GM18873 (cell line): Measurements from ENCODE around the gene ARHGDIG.
"Not testable (repeated sequence)": the region's sequence is repeated elsewhere in the genome, so short reads cannot be mapped to it uniquely, and the experiment has no call there.

Source experiments
- ATAC-seq: cut with Tn5 transposase; IDR thresholded peaks from one replicate; pipeline ENCODE4 v1.9.1; 2021; ENCODE audit warnings: mild to moderate bottlenecking, moderate library complexity, moderate number of reproducible peaks; ENCODE audit not compliant: unreplicated experiment, low FRiP score

The ARHGDIG gene

DNA sequence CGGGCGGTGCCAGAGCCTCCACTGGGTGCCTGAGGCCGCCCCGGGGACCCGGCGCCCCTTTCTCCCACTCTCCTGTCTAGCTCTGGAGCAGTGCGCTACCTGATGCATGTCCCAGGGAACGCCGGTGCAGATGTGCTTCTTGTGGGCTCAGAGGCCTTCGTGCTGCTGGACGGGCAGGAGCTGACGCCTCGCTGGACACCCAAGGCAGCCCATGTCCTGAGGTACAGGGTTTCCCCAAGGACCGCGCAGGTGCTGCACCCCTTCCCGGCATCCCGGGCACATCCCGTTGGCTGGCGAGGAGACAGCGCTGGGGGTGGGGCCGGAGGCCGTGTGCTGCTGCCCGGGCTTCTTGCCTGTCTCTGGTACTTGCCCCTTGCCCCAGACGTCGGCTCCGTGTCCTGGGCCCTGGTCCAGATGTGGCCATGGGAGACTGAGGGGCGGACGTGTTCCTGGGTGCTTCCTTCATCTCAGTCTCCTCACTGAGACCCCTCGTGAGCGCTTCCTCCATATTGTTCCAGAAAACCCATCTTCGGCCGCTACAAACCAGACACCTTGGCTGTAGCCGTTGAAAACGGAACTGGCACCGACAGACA lies 17.1 kb upstream of the ARHGDIG start:
- ATAC-seq = no peak

DNA sequence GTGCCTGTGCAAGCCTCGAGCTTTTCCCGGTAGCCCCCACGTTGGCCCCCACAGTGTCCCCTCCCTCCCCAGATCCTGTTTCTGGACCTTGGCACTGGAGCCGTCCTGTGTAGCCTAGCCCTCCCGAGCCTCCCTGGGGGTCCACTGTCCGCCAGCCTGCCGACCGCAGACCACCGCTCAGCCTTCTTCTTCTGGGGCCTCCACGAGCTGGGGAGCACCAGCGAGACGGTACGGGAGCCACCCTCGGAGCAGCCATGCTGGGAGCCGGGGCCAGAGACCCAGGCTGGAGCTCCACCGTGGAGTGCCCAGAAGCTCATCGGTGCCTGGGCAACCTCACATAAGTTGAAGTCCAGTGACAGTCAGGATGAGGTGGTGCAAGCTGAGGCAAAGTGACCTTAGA lies 16.4 kb upstream of the ARHGDIG start:
- no peak for ATAC-seq

DNA sequence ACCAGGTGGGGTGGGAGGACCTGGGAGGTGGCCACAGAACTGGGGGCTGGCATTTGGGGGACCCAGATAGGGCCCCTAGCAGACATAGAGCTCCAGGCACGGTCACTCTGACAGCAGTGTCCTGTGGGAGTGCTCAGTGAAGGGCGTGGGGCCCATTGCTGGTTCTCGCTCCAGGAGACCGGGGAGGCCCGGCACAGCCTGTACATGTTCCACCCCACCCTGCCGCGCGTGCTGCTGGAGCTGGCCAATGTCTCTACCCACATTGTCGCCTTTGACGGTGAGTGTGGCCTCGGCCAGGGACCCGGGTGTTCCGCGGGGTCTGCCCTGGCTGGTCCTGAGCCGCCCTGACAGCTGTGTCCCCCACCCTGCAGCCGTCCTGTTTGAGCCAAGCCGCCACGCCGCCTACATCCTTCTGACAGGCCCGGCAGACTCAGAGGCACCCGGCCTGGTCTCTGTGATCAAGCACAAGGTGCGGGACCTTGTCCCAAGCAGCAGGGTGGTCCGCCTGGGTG lies 15.9 kb upstream of the ARHGDIG start:
- ATAC-seq = no peak

DNA sequence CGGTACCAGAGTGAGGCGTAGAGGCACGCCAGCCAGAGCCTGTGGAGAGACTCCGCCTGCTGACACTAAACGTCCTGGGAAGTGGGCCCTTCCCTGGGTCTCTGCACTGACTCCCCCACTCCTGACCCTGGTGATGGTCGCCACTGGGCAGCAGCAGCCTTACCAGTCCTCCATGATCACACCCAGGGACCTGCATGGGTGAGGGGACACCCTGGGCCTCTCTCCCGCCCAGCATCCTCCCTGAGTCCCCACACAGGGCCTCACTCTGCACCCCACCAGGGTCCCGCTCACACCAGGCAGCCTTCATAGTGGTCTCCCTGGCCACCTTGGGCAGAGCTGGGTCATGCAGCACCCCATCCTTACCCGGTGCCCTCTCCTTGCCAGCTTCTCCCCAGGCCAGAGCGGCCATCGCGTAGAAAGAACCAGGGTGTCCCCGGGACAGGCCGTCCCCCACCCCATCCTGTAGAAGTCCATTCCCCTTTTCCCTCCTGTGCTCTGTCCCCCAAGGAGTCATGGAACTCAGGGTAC lies 15.3 kb upstream of the ARHGDIG start:
- no peak for ATAC-seq

DNA sequence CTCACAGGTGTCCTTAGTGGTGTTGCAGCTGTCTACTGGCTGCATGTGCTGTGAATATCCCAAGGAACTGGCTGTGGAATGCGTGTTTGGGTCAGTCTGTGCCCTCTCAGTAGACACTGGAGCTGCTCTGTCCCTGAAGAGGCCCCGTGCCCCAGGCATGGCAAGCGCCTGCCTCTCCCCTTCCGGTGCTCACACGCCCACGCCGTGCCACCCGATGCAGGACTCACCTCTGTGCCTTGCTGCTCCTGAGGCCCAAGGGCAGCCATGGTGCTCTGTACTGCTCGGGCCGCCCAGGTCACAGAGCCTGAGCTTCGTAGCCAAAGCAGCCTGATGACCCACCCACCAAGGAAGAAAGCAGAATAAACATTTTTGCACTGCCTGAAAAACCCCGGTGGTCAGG lies 14.7 kb upstream of the ARHGDIG start:
- no peak for ATAC-seq

DNA sequence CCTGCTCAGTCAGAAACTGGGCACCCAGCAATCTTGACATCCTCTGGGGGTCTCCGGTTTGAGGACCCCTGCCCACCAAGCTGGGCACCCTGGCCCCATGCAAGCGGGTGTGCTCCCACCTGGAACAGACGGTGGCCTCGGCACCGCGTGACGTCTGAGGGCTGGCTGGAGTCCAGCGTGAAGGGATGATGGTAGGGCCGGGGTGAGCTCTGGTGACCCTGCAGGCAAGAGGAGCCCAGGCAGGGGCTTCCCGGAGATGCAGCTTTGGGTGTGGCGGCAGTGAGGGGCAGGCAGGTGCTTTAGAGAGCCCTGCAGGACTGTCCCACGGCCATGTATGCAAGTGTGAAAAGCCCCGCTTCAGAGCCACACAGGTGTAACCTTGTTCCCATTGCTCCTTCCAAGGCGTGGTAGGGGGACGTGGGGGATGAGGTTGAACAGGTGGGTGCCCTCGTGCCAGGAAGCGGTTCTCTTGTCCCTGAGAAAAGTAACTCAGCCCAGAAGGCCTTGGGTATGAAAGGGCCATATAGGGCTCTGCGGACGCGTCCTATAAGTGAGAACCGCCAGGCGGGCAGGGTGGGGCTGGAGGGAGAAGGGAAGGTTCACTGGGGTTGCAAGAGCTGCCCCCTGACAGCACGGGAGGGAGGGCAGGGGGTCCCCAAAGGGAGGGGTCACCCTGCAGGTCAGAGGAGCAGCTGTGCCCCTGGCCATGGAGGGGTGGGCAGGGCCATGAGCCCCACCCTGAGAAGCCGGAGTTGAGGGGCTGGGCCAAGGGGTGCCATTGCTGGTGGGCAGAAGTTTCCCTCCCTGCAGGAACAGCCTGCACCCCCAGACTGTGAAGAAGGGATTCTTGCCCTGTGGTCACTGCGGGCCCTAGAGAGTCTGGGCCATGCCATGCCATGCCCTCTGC lies 13.9 kb upstream of the ARHGDIG start:
- ATAC-seq = no peak

DNA sequence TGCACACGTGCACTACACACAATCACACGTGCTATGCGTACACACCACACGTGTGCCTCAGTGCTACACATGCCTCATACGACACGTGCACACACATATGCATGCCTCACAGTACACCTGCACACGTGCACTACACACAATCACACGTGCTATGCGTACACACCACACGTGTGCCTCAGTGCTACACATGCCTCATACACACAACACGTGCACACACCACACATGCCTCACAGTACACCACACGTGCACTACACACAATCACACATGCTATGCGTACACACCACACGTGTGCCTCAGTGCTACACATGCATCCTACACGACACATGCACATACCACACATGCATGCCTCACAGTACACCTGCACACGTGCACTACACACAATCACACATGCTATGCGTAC lies 12.8 kb upstream of the ARHGDIG start:
- not testable (repeated sequence) for ATAC-seq

DNA sequence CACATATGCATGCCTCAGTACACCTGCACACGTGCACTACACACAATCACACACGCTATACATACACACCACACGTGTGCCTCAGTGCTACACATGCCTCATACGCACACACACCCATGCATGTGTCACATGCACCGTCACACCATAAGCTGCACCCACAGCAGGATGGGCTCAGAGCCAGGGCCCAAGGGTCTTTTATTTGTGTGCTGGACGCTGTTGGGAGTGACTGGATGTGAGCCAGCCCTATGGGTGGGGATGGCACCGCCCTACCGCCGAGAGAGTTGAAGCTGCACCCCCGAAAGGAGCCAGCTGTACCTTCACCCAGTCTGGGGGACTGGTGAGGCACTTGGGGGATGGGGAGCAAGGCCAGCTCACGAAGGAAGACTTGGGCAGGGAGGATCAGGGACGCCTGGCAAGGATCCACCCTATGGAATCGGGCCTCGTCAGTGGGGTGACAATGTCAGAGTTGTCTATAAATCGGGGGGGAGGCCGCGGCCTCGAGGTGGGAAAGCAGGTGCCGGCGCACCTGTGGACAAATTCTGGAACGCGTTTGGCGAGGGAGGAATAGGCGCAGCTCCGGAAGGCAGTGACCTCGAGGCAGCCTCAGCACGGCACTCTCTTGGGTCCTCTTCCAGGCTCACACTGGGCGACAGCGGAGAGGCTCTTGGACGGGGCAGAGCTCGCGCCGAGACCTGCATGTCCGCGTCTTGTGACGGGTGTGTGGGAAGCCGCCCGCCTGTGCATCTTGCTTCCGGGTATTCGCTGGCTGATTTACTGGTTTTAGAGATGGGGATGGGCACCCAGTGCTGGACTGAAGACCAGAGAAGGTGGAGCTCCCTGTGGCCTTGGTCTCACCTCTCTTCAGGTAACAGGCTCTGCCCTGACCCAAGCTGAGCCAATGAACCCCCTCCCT lies 12.0 kb upstream of the ARHGDIG start:
- ATAC-seq = no peak

DNA sequence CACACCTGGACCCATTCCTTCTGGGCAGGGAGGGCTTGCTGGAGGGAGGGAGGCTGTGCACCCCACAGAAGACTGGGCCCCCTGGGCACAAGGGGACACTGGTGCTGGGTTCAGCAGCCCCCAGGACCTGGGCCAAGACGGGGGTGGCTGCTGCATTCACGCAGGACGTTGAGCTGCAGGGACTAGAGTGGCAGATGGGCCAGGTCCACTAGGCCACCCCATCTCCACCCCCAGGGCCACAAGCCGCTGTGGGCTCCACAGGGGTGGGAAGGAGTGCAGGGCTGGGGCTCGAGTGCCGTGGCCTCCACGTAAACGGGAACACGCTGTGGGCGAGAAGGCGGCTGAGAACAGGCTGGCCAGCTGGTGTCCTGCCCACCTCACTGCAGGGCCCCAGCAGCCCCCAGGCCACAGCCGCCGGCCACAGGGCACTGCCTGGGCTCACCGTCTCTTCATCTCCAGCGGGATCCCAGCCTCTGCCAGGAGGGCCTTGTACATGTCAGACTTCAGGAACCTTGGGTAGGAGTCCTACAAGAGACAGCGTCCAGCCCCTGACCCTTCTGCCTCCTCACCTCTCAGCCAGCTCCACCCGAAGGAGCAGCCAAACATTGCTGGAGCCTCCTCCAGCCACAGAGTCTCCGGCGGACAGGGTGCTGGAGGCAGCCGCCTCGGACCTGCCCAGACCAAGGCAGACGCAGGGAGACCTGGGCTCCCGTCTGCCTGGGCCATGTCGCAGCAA lies 11.2 kb upstream of the ARHGDIG start:
- ATAC-seq = no peak

DNA sequence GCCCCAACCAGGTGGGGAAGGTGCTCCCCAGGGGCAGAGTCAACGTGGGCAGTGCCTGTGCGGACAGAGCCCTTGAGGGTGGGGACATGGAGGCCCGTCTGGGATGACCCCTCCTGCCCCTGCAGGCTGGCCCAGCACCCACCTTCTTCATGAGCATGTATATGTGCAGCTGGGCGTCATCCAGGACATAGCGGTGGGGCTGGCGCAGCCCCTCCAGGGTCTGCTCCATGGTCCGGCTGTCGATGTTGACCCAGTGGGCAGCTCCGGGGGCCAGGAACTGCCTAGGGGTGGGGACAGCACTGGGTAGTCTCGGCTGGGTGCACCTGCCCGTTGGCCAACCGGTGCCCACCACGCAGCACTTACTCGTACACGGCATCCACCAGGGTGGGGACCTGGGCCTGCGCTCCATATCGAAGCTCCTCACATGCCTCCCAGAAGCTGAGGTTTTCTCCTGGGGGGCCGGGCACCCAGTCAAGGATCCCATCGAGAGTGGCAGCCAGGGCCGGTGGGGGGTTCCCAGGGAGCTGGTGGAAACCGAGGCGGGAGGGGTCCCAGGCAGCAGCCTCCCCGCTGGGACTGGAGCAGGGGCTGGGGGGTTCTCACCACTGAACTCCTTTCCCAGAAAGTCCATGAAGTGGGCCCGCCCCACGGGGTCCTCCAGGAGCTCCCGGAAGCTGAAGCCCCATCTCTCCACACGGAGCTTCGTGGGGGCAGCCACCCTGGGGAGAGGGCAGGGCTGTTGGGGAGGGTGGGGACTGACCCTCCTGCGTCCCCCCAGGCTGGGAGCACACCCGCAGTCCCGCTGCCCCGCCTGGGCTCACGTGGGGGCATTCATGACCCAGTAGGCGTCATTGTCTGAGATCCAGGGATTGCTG lies 9.8 kb upstream of the ARHGDIG start:
- no peak for ATAC-seq

DNA sequence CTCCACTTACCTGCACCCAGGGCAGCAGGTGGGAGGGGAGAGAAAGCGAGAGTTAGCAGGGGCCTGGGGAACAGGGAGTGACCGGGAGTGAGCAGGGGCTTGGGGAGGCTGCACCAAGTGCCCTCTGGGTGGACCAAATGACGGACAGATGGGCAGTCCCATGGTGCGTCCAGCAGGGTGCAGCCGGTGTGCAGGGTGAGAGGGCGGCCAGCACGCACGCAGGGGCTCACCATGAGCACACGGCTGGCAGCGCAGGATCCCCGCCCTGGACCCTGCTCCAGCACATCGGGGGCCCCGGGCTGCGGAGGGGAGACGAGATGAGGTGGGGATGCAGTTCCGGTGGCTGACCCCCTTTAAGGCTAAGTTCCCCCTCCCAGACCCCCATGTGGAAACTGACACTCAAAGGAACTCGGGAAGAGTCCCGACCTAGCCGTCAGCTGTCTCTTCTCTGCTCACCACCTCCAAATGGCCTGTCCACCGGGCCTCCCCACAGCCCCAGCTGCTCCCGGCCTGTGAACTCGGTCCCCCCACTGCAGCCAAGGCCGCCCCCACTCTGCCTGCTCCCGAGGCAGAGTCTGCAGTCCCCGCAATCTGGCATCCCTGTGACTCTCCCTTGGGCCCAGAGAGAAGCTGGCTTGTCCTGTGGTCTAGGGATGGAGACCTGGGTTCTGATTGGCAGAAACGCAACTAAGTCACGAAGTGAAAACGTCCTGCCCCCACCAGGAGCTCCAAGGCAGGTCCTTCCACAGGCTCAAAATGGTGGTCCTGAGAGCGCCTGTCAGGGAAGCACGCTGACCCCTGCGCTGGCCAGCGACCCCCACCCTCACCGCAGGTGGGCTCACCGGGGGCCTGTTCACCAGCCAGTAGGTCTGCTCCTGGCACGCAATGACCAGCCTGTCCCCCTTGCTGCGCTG lies 7.5 kb upstream of the ARHGDIG start:
- no peak for ATAC-seq

DNA sequence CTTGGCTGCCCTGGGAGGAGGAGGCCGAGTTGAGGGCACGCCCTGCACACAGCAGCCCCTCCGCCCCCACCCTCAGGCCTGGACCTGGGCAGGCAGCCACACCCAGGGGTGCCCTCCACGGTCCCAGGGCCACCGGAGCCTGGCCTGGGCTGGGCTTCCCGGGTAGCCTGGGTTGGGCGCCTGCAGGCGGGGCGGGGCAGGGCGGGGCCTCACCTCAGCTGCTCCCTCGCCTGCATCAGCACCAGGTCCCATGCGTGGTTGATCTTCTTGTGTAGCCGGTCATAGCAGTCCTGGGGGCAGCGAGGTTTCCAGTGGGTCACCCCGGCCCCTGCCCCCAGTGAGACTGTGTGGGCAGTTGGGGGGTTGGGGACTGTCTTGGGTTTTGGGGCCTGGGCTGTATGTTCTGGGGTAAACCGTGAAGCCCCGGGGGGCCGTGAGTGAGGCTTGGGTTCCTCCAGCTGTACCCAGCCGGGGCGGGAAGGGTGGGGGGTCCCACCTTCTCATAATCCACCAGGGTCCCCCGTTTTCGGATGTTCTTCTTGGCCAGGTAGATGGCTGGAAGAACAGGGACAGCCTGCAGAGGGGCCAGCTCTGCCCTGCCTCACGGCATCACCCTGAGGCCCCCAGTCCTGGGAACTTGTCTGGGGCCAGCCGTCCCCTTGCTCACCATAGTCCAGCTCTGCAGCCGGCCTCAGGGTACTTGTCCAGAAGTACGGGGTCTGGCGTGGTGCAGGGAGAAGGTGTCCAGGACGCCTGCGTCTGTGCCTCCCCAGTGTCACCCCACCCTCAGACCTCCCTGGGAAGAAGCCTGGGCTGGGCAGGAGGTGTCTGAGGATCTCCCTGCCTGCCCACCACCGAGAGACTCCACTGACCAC lies 6.6 kb upstream of the ARHGDIG start:
- ATAC-seq = no peak

DNA sequence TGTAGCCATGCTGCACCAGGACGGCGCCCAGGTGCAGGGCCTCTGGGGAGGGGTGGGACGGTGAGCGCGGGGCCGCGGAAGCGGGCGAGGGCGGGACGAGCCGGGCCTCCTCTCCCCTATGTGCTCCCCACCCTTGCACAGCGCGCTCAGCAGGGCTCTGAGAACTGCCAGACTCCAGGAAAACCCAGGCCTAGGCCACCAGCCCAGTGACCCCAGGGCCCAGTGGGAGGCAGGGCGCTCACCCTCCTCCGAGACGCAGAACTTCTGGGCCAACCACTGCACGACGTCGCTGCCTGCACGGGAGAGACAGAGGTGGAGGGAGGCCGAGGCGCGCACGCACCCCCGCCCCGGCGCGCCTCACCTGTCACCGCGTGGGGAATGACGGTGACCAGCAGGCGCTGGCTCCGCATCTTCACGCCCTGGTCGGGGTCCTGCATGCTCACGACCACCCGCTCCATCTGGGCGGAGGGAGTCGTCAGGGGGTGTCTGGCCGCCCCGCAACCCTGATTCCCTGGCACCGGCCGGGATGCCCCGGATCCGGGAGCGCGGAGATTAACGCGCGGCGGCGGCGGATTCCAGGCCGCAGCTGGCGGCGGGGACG lies 5.2 kb upstream of the ARHGDIG start:
- ATAC-seq = no peak

DNA sequence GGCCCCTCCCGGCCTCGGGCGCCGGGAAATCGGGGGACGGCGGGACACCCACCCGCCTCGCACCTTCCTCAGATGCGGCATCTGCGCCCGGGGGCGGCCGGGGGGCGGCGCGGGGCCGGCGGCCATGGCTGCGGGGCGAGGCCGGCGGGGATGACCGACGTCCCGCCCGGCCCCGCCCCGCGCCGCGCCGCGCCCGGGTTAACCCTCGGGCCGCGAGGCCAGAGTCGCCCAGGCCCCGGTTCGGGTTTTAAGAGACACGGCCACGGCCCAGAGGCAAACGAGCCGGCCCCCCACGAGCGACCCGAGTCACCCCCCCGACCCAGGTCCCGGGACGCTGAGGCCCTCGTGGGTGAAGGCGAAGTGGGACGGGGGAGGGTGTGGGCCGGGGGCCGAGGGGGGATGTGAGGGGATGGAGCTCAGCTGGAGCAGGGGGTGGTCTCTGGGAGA lies 4.6 kb upstream of the ARHGDIG start, which contains the start of gene RGS11:
Gene RGS11 (minus strand): TSS at position 159 of the 447 bp plus-strand sequence. CDS start 33 bp downstream, at position 126.
- ATAC-seq = no peak

DNA sequence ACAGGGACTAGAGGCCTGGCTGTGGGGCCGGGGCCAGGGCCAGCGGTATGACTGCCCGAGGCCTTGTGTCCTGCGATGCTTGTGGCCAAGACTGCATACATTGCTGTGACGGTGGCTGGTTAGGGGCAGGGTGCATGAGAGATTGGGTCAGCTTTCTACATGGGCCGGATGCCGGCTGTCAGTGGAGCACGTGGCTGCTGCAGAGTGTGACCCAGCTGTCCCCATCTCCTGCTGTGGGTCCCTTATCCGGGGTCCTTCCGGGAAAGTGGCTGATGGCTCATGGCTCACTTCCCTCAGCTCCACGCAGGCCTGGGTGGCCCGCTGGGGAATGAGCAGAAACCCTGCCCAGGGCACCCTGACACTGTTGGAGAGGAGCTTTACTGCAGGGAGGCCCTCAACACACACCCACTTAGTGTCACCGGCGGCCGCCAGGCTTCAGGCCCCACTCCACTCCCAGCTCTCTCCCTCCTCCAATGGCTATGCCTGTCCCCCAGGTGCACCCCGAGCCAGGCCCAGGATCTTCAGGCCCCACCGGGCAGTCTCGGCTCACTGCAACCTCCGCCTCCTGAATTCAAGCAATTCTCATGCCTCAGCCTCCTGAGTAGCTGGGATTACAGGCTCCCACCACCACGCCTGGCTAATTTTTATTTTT lies 3.8 kb upstream of the ARHGDIG start:
- no peak for ATAC-seq

DNA sequence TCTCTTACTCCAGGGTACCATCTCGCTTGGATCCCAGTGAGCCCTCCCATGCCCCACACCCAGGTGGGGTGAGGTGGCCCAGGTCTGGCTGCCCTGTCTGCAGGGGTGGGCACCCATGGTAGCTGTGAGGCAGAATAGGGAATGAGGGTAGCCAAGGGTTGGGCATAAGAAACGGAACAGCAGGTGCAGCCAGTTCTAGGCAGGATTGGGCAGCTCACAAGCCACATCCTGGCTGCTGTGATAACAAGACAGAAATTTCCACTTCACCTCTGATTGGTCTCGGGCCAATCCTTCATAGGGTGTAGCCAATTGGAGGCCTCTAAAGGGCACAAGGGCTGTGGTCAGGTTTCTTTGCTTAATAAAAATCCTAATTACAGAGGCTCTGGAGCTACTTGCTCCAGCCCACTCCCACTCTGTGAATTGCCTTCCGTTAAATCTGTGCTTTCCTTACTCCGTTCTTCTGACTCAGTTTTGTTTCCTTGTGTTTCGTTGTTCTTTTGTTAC lies 1.5 kb upstream of the ARHGDIG start:
- no peak for ATAC-seq
